GM08714 (cell line): ENCODE results near the gene AGBL4.

ENCODE experiments used
- H3K4me3 ChIP-seq: fragments of 200-500 bp; sonication (Bioruptor generic); 2 replicates; pipeline ENCODE4 v1.5.1; 2014; ENCODE audit warnings: mild to moderate bottlenecking, low read length, inconsistent platforms
- ZNF274 ChIP-seq: IDR thresholded peaks from 2 replicates; pipeline ENCODE4 v1.6.1; 2012; ENCODE audit warnings: mild to moderate bottlenecking, low read depth, low read length

Gene AGBL4

DNA sequence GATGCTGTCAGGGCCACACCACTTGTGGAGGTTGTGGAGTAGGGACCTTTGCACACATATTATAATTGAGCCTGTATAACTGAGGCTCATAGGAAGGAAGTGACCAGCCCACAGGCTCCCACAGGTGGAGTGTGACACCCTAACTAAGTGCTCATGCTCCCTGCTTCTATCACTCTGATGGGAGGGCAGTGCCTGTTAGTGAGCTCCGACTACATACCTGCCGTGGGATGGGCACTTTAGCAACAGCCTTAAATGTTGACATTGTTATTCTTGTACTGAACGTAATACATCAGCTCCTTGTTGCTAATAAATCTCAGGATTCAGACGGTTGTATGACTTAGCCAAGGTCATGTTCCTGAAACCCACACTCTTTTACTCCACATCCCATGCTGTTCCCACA is 1305.0 kb downstream of the AGBL4 start:
- no peak overlapping the region for H3K4me3 ChIP-seq
- TF ChIP-seq ZNF274, result no peak

DNA sequence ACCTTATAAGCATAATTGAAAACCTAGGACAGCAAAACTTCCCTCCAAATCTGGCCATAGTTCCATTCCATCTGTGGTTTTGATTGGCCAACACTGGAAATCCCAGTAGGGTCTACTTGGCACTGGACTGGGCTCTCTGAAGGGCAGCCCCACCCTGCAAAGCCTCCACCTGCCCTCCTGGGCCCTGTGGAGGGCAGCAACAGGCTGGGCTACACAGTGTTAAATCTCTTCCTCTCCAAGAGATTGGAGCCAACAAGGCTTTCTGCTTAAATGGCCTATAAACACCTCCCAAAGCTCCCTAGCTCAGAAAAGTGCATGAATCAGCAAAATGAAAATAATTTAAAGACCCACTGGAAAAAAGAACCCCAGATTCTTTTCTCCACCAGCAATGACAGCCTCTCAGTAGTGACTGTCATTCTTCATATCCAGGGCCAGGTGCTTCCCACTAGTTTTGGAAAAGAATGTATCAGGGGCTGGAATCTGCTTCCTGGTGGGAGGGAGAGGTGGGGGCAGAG is 1305.6 kb downstream of the AGBL4 start:
- TF ChIP-seq ZNF274, result no peak
- no peak overlapping the region for H3K4me3 ChIP-seq

DNA sequence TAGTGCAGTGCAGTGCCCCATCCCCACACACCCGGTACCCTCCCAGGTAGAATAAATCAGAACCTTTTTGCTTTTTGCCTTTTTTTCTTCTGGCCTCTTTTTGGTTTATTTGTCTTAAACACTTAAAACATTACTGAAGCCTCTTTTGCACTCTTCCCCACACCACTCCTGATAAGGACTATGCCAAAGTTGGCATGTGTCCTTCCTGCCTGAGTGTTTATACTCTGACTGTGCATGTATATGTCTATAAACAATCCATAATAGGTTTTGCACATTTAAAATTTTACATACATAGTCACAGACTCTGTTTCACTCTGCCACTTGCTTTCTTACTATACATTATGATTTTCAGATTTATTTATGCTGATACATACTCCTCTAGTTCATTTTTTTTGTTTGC is 1306.7 kb downstream of the AGBL4 start:
- no peak overlapping the region for H3K4me3 ChIP-seq
- no peak for TF ChIP-seq ZNF274

DNA sequence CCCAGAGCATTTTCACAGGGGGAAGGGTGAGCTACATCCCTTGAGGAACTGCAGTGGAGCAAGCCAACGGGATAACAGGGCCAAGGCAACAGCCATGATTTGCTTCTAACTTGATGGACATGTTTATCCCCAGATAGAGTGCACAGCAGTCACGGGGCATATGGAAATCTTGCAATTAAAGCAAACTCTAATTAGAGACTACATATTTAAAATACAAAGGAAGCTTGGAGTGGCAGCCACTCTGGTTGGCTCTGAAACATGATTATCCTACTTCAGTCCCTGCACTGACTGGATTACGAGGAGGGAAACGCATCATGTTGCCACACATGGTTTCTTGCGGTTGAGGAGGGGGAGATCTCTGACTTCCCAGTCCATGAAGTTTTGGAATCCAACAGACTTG is 1307.8 kb downstream of the AGBL4 start:
- H3K4me3 ChIP-seq, result no peak overlapping the region
- TF ChIP-seq ZNF274, result no peak

DNA sequence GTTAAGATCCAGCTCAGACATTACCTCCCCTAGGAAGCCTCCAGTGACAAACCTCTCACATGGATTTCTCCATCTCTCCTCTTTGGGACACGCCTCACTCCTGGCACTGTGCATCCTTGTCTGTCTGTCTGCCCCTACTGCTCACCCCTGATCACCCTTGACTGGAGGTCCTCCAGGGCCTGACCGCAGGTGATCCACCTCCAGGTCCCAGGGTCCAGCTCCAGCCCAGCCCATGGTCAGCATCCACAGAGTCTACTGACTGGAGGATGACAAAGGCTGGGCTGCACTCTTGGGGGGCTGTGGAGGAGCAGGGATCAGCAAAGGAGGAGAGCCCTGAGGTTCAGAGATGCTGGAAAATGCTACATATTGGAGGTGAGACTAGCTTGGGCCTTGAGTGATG is 1312.8 kb downstream of the AGBL4 start:
- no peak overlapping the region for H3K4me3 ChIP-seq
- no peak for TF ChIP-seq ZNF274

DNA sequence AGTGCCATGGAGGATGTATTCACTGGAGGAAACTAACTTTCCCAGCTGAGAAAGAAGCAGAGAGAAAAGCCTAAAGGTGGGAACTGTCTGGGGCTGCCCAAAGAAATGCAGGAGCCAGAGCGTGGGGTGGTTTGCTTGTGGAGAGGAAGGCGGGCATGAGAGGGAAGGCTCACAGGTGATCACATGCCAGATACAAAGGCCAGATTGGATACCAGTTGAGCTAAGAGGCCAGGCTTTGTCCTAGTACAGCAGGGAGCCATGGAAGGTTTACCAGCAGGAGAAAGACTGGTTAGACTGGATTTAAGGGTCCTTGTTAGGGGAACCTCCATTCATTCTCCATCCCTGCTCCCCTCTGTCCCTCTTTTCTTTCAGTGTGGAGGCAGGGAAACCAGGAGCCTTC is 1313.4 kb downstream of the AGBL4 start:
- no peak overlapping the region for H3K4me3 ChIP-seq
- TF ChIP-seq ZNF274, result no peak

DNA sequence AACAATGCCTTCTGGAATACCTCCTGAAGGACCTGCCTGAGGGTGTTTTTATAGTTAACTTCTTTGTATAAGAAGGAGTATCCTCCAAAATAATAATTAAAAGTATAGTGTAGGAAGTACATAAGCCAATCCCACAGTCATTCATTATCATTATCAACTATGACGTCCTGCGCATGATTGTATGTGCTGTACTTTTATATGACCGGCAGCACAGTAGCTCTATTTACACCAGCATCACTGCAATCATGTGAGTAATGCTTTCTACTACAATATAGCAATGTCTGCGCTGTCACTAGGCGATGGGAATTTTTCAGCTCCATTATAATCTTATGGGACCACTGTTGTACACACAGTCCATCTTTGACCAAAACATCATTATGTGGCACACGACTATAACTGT is 1319.0 kb downstream of the AGBL4 start:
- TF ChIP-seq ZNF274, result no peak
- H3K4me3 ChIP-seq, result no peak overlapping the region

DNA sequence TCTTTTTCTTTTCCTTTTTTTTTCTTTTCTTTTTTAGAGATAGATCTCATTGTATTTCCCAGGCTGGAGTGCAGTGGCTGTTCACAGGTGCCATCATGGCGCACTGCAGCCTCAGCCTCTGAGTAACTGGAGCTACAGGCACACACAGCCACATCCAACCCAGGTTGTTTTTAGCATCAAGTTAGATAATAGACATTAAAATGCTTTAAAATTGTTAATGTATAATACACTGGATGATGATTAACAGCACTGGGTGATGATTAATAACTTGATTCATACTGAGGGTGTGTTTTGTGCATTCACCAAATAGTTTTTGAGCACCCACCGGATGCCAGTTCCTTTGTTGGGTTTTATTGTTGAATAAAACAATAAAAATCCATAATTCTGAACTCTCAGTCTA is 1322.3 kb downstream of the AGBL4 start:
- no peak for TF ChIP-seq ZNF274
- no peak overlapping the region for H3K4me3 ChIP-seq

DNA sequence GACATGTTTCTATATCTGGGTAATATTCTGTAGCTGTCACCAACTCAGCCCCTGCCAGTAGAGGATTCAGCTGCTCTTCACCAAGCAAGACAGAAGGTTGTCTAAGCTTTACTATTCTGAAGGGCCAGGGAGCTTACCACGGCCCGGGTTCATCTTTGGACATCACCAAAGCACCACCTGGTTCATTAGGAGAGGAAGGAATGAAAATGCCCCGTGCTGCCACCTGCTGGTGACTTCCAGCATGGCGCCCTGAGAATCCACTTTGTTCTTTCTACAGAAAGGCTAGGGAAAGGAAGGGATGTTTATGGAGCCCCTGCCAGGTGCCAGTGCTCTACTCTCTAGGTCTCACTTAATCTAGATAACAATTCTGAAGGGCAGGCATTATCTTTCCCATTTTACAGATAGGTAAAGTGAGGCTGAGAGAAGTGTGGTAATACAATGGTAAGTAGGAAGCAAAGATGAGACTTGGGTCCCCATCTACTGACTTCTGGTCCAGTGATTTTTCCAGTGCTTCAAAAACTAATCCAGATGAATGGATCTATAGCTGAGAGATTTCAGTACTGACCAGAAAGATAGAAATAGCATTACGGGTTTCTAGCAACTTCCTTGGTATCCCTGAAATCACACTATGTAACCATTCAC is 1326.6 kb downstream of the AGBL4 start:
- TF ChIP-seq ZNF274, result no peak
- H3K4me3 ChIP-seq, result no peak overlapping the region

DNA sequence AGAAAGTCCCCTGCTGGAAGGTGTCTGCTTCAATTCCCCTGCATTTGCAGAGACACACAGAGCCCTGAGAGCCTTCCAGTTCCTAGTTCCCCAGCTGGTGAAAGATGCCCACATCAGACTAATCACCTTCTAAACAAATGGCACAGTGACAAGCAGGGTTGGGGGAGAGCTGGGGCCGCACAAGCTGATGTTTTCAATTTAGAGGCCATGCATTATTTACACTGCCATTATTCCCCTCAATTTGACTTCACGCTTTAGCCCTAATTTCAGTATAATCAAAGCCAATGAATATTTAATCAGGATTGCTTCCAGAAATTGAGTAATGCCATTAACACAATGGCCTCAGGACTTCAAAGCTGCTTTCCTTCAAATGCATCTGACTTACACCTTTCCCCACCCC is 1328.6 kb downstream of the AGBL4 start:
- H3K4me3 ChIP-seq, result no peak overlapping the region
- no peak for TF ChIP-seq ZNF274

DNA sequence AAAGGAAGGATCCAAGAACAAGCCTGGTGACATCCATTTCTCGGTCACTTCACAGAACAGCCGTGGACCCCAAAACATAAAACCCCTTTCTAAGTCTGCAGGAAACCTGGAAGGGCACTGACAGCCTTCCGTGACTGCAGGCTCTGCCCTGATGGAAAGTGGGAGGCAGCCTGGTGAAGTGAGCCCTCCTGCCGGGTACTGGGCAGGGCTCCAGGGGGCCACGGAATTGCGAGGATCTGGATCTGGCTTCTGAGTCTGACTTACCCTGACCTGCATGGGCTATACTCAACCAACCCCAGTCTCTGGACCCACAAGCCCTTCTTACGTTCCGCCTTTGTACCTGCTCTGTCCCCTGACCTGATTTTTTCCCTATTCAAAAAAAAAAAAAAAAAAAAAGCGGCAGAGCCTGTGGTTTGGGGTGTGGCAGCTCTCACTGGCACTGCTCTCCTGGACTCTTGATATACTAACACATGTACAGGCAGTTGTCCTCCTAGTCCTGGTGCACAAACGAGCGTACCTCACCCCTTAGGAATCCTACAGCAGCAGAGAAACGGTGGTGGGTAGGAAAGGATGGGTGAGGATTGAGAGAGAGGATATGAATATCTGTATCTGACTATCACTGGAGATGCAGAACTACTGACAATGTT is 1330.0 kb downstream of the AGBL4 start:
- TF ChIP-seq ZNF274, result no peak
- H3K4me3 ChIP-seq, result no peak overlapping the region

DNA sequence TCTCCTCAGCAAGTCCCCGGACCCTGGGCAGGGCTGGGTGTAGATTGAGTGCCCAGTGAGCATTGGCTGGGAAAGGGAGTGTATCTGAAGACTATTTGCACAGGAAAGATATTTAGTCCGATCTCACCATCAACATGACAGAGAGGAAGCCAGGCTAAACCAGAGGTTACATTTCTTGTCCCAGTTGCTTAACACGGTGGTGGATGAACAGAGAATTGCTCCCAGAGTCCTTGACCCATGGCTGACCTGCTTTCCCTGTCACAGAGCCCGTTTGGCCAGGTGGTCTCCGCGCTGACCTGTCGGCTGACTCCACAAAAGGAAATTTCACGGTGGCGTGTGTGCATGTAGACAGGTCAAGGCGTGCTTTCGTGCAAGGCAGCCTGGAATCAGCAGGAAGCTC is 1330.6 kb downstream of the AGBL4 start:
- H3K4me3 ChIP-seq, result no peak overlapping the region

DNA sequence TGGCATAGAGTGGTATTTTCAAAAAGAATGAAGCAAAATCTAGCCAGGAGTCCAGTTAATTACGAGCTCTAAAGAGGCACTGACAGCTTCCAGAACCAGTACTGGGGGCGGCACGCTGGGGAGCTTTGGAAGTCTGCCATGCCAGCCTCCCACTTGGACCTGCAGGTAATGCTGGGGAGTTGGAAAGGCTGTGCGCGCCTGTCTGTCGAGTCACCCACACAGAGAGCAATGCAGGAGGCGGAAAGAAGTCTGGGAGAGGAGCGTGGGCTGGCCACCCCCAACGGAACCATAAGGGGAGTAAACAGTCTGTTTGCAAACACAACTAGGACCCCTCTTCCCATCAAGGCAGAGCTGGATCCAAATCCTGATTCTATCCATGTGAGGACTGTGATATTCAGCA is 1331.5 kb downstream of the AGBL4 start:
- TF ChIP-seq ZNF274, result no peak
- H3K4me3 ChIP-seq, result no peak overlapping the region

More for the DNA sequence above, 1330.6 kb downstream of the AGBL4 start:
- TF ChIP-seq ZNF274, result no peak

DNA sequence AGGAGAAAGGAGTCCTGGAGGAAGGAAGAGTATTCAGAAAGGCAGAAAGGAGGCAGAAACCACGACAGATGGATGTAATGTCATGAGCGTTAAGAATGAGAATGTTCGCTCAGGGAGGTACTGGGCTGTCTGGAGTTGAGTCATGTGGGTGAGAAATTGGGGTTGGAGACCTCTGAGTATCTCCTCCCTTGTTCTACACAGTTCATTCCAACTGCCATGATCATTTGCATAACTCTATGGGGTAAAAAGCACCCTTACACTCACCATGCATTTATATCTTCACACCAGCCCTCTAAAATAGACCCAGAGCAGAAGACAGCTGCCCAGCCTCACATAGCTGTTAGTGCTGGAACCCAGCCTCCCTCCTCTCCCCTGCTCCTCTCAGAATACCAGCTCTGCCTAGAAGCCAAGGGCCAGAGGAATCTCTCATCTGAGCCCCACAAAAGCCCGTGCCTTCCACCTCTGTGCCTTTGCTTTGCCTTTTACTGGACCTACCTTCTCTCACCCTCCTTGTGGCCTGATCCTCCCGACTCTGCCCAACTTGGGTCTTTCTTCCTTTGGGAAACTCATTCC is 1332.2 kb downstream of the AGBL4 start:
- no peak for TF ChIP-seq ZNF274
- H3K4me3 ChIP-seq, result no peak overlapping the region

DNA sequence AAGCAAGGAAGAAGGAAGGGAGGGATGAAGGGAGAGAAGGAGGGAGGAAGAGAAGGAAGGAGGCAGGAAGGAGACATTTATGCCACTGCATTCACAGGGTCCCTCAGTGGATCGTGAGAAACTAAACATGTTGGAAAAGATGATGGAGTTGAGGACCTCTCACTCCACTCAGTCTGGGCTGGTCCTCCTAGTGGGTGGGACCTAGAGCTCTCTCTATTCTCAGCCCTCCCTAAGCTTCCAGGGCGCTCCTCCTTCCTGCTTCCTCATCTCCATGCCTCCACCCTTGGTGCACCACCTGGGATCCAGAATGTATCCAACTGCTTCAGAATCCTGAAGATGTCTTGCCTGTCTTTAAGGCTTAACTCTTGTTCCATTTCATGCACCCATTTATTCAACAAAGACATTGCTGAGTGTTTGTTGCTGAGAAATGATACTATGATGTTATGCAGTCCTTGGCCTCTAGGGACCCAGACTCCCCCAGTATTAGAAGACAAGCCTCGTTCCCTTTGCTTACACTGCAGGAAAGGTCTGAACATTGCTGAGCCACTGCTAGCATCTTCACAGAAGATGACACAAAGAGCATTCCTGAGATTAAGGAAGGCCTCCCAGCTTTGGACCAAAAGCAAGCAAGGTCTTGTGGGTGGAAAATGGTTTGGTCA is 1335.5 kb downstream of the AGBL4 start:
- TF ChIP-seq ZNF274, result no peak
- H3K4me3 ChIP-seq, result no peak overlapping the region
